H1 (cell line): Measurements from ENCODE around the gene EML5. TPM values are rescaled to one million over a fixed set of nuclear protein-coding genes. Genes with fewer than 3 reads are reported as not detected.

Experiments
- CTCF ChIA-PET: fragments of 300-600 bp; sonication (Branson Sonifier 250); formaldehyde crosslinking; loops from one replicate; lab custom pipeline; 2021; ENCODE audit not compliant: partially characterized antibody; lab: Charles Lee
- POLR2A ChIA-PET: fragments of 300-600 bp; sonication (Branson Sonifier 250); formaldehyde crosslinking; loops from one replicate; lab custom pipeline; 2021; ENCODE audit warnings: inconsistent platforms; ENCODE audit not compliant: partially characterized antibody; lab: Charles Lee
- DNase-seq, 2 experiments: peaks; one replicate each; pipeline versions ENCODE4 v3.0.0 to v3.0.0-alpha.2; 2010 to 2022; ENCODE audit warnings: low spot score in 2 of 2, low read depth in 1 of 2, mixed read lengths in 1 of 2
- FAIRE-seq: peaks from 2 replicates; lab custom pipeline; 2011; peaks lifted over from hg19 to GRCh38; lab: Jason Lieb, UNC
- H2AFZ ChIP-seq: 2 replicates; pipeline ENCODE4 v1.8.1; 2012; ENCODE audit warnings: low read length, inconsistent platforms
- H2AK5ac ChIP-seq: 2 replicates; pipeline ENCODE4 v1.6.1; 2013; ENCODE audit warnings: low read depth, low read length
- H2BK120ac ChIP-seq: replicated peaks from 2 replicates; pipeline ENCODE3; 2013; ENCODE audit warnings: low read depth, low read length, inconsistent platforms
- H2BK12ac ChIP-seq: 2 replicates; pipeline ENCODE4 v1.6.1; 2013; ENCODE audit warnings: low read depth, low read length
- H2BK15ac ChIP-seq: 2 replicates; pipeline ENCODE4 v1.6.1; 2013; ENCODE audit warnings: low read length
- H2BK20ac ChIP-seq: 2 replicates; pipeline ENCODE4 v1.6.1; 2013; ENCODE audit warnings: low read length
- H2BK5ac ChIP-seq: 2 replicates; pipeline ENCODE4 v1.6.1; 2013; ENCODE audit warnings: low read depth, low read length
- H3K14ac ChIP-seq: 2 replicates; pipeline ENCODE4 v1.6.1; 2013; ENCODE audit warnings: inconsistent platforms; ENCODE audit not compliant: insufficient read length
- H3K18ac ChIP-seq: 2 replicates; pipeline ENCODE4 v1.6.1; 2013; ENCODE audit warnings: low read length; ENCODE audit errors: extremely low read depth
- H3K23ac ChIP-seq: 2 replicates; pipeline ENCODE4 v1.6.1; 2013; ENCODE audit warnings: inconsistent platforms; ENCODE audit not compliant: insufficient read length
- H3K23me2 ChIP-seq: 2 replicates; pipeline ENCODE4 v1.6.1; 2013; ENCODE audit warnings: low read depth, low read length
- H3K27ac ChIP-seq: 2 replicates; pipeline ENCODE4 v1.6.1; 2011; ENCODE audit warnings: low read depth, low read length, inconsistent platforms
- H3K27me3 ChIP-seq, 4 experiments: replicated peaks in 1 of 4; 1 replicate in 1 of 4; 2 replicates in 3 of 4; pipeline versions ENCODE4 v1.6.1 to v1.8.1; 2011 to 2013; ENCODE audit warnings: low read length in 3 of 4, mild to moderate bottlenecking in 3 of 4, inconsistent platforms in 2 of 4, mixed read lengths in 2 of 4, moderate library complexity in 1 of 4; ENCODE audit not compliant: control insufficient read depth in 3 of 4, insufficient read depth in 3 of 4; ENCODE audit errors: extremely low read depth in 1 of 4
- H3K36me3 ChIP-seq, 4 experiments: 2 replicates each; pipeline versions ENCODE4 v1.6.1 to v1.8.1; 2011 to 2013; ENCODE audit warnings: mild to moderate bottlenecking in 4 of 4, low read length in 3 of 4, moderate library complexity in 2 of 4, control low read depth in 1 of 4, inconsistent platforms in 1 of 4; ENCODE audit not compliant: insufficient read depth in 4 of 4, control insufficient read depth in 2 of 4
- H3K4ac ChIP-seq: replicated peaks from 2 replicates; pipeline ENCODE3; 2013; ENCODE audit warnings: low read length, low read depth, mixed read lengths, inconsistent platforms; ENCODE audit not compliant: insufficient read length
- H3K4me1 ChIP-seq, 4 experiments: replicated peaks in 1 of 4; 1 replicate in 1 of 4; 2 replicates in 3 of 4; pipeline versions ENCODE4 v1.6.1 to v1.8.1; 2011 to 2013; ENCODE audit warnings: low read length in 3 of 4, inconsistent platforms in 2 of 4, mixed read lengths in 1 of 4; ENCODE audit not compliant: insufficient read depth in 4 of 4, control insufficient read depth in 3 of 4
- H3K4me2 ChIP-seq, 2 experiments: 2 replicates each; pipeline versions ENCODE4 v1.6.1 to v1.8.1; 2011 to 2013; ENCODE audit warnings: low read depth in 2 of 2, low read length in 2 of 2, control low read depth in 1 of 2, inconsistent platforms in 1 of 2, mild to moderate bottlenecking in 1 of 2; ENCODE audit not compliant: insufficient read depth in 1 of 2
- H3K4me3 ChIP-seq, 4 experiments: fragments of 200-600, 300-600 bp in 1 of 4; sonication (generic), shearing (Covaris generic), sonication (Bioruptor Twin) in 1 of 4; 2 replicates each; pipeline versions ENCODE4 v1.5.1 to v1.8.1; 2011 to 2016; ENCODE audit warnings: low read length in 4 of 4, low read depth in 3 of 4, control low read depth in 2 of 4, inconsistent platforms in 2 of 4, mild to moderate bottlenecking in 2 of 4, mixed read lengths in 1 of 4, moderate library complexity in 1 of 4; ENCODE audit not compliant: insufficient read depth in 2 of 4; ENCODE audit errors: extremely low read depth in 1 of 4
- H3K56ac ChIP-seq: replicated peaks from 2 replicates; pipeline ENCODE3; 2013; ENCODE audit warnings: low read depth, mild to moderate bottlenecking, mixed read lengths, low read length, inconsistent platforms; ENCODE audit not compliant: insufficient read length
- H3K79me1 ChIP-seq: 2 replicates; pipeline ENCODE4 v1.6.1; 2013; ENCODE audit warnings: low read depth, low read length, control low read depth
- H3K79me2 ChIP-seq, 2 experiments: 2 replicates each; pipeline versions ENCODE4 v1.6.1 to v1.8.1; 2012 to 2013; ENCODE audit warnings: low read length in 2 of 2, mild to moderate bottlenecking in 2 of 2, inconsistent platforms in 1 of 2; ENCODE audit not compliant: insufficient read depth in 2 of 2, control insufficient read depth in 1 of 2
- H3K9ac ChIP-seq, 4 experiments: replicated peaks in 1 of 4; 1 replicate in 1 of 4; 2 replicates in 3 of 4; pipeline versions ENCODE4 v1.6.1 to v1.8.1; 2011 to 2013; ENCODE audit warnings: low read depth in 3 of 4, low read length in 3 of 4, control low read depth in 2 of 4, mild to moderate bottlenecking in 2 of 4, moderate library complexity in 2 of 4, inconsistent platforms in 1 of 4; ENCODE audit errors: extremely low read depth in 1 of 4
- H3K9me3 ChIP-seq, 2 experiments: 2 replicates each; pipeline versions ENCODE4 v1.6.1 to v1.8.1; 2012 to 2013; ENCODE audit warnings: mild to moderate bottlenecking in 2 of 2, moderate library complexity in 2 of 2, control low read depth in 1 of 2, inconsistent platforms in 1 of 2, low read depth in 1 of 2, low read length in 1 of 2, mixed read lengths in 1 of 2; ENCODE audit not compliant: insufficient read depth in 2 of 2
- H4K20me1 ChIP-seq, 2 experiments: replicated peaks in 1 of 2; 2 replicates each; pipeline versions ENCODE3 to v1.8.1; 2011 to 2013; ENCODE audit warnings: inconsistent platforms in 2 of 2, low read length in 2 of 2, mild to moderate bottlenecking in 1 of 2; ENCODE audit not compliant: insufficient read depth in 2 of 2, control insufficient read depth in 1 of 2
- H4K5ac ChIP-seq: 2 replicates; pipeline ENCODE4 v1.6.1; 2013; ENCODE audit warnings: low read length, low read depth, mixed read lengths, inconsistent platforms; ENCODE audit not compliant: insufficient read length
- H4K8ac ChIP-seq: 2 replicates; pipeline ENCODE4 v1.8.0; 2013; ENCODE audit warnings: mild to moderate bottlenecking, moderate library complexity, low read length, inconsistent platforms; ENCODE audit not compliant: insufficient read depth; ENCODE audit errors: extremely low read depth
- H4K91ac ChIP-seq: replicated peaks from 2 replicates; pipeline ENCODE3; 2013; ENCODE audit warnings: low read length, mixed read lengths, inconsistent platforms; ENCODE audit not compliant: insufficient read length
- RBBP5 ChIP-seq: IDR thresholded peaks from 2 replicates; pipeline ENCODE4 v1.7.1; 2012; ENCODE audit warnings: low read depth, mild to moderate bottlenecking, inconsistent platforms, low read length, moderate library complexity, borderline replicate concordance
- WGBS, 2 experiments: shearing (Covaris generic) in 1 of 2; methylation state at CpG; one replicate each; pipeline versions ENCODE4 v1.1.6 to v1.1.7; 2013 to 2015; ENCODE audit warnings: low lambda C conversion rate in 2 of 2, mixed read lengths in 2 of 2, inconsistent platforms in 1 of 2, low coverage in 1 of 2, missing lambda C conversion rate in 1 of 2; ENCODE audit not compliant: insufficient replicate concordance in 2 of 2, insufficient coverage in 1 of 2, insufficient read length in 1 of 2; ENCODE audit errors: extremely low coverage in 1 of 2, missing lambda C conversion rate in 1 of 2; 5-methylcytosine and 5-hydroxymethylcytosine counted together
- polyA plus RNA-seq, 7 experiments: library from polyadenylated mRNA; depleted of rRNA in 3 of 7; stranded (reverse) in 5 of 7; unstranded in 2 of 7; fragments of >200 nt in 5 of 7; fragments of 200-250 nt in 2 of 7; gene quantifications; 1 replicate in 5 of 7; 2 replicates in 1 of 7; 4 replicates in 1 of 7; pipeline versions ENCODE4 v1.2.1 to v1.2.3, GENCODE V29; 2011 to 2013; ENCODE audit warnings: missing spikeins in 2 of 7, mixed read lengths in 2 of 7
- total RNA-seq: library from RNA; stranded (reverse); fragmentation: NEBNext Ultra II Directional; extraction: Animal tissue kit (Norgen Biotek cat#: 25700); gene quantifications from 2 replicates; pipeline ENCODE4 v1.2.1, GENCODE V29; 2021

Gene EML5
- total and polyA plus RNA-seq, 2 of the 8 experiments (the other 6 are each of a cell fraction or from before 2014, with no cell fraction given), result 0.39 to 0.88 TPM

- CTCF ChIA-PET, result no interaction called here
- POLR2A ChIA-PET, result no interaction called here
Observed at GRCh38 chr14:88572117-88572516, 220.6 kb downstream of the EML5 start.

More at GRCh38 chr14:88572117-88572516, 220.6 kb downstream of the EML5 start:
- Histone ChIP-seq H3K23ac (no peak overlapping the region), H2BK15ac (no peak overlapping the region), H3K27ac (no peak overlapping the region), H4K91ac (no peak overlapping the region), H3K27me3 (no peaks in the 10 kb centered on the region), H3K9me3 (no peaks in the 10 kb centered on the region), H3K4me1 (no peaks in the 10 kb centered on the region), H4K20me1 (peaks cover 0 to 9% of the 10 kb centered on the region in 2 experiments), H3K14ac (no peak overlapping the region), H3K79me1 (no peaks in the 10 kb centered on the region), H3K36me3 (peaks cover 31 to 94% (median 71%) of the 10 kb centered on the region in 4 experiments), H2BK5ac (no peak overlapping the region), H3K79me2 (peaks cover 0 to 6% of the 10 kb centered on the region in 2 experiments; a peak in 1 of 4 replicates), H2AK5ac (no peak overlapping the region), H2BK20ac (no peak overlapping the region), H4K8ac (no peak overlapping the region), H3K18ac (no peak overlapping the region), H3K4me3 (no peak overlapping the region), H2AFZ (no peak overlapping the region), H2BK120ac (no peak overlapping the region), H3K23me2 (no peaks in the 10 kb centered on the region), H3K4me2 (no peak overlapping the region), H3K4ac (no peak overlapping the region), H3K56ac (no peak overlapping the region), H4K5ac (no peak overlapping the region), H3K9ac (no peak overlapping the region), H2BK12ac (no peak overlapping the region)
- WGBS, 2 experiments, result 88% methylated on average over 4 of the region's 4 CpGs; no CpG with 5 or more reads in 1 of the 2 experiments
- TF ChIP-seq RBBP5, result no peak
- DNase-seq, result no peak
- no peak for FAIRE-seq
